ENCODE data around the gene COPB2. TPM values are rescaled to one million over a fixed set of nuclear protein-coding genes. Genes with fewer than 3 reads are reported as not detected.
"Not testable (repeated sequence)": the region's sequence is repeated elsewhere in the genome, so short reads cannot be mapped to it uniquely, and the experiment has no call there.

COPB2 gene
- total and polyA plus RNA-seq, 2 donors = 46.1 to 104 TPM

DNA sequence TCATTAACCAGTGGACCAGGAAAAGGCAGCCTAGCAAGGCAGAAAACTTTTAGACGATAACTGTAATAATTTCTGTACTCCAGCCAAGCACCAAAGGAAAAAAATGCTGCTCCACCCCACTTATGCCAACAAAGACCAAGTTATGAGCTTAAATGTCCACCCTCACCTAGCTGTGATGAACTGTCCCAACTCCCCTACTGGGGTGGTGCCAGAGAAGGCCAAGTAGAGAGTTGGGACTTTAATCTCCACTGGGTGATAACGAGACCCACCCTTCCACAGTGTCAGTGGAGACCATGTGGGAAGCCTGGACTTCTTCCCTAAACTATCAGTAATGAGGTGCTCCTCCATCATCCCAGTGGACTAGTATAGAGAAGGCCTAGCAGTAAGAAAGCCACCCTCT lies 33.8 kb upstream of the COPB2 start:
- Histone ChIP-seq H3K9me3 (ENCODE audit: control insufficient read depth in 2 of 2, insufficient read depth in 1 of 2, low read length in 1 of 2) (no peaks in the 10 kb centered on the region), H3K4me3 (ENCODE audit: low read length in 2 of 2) (no peak overlapping the region), H3K27ac (ENCODE audit: low read depth in 1 of 2, low read length in 1 of 2) (no peak overlapping the region), H3K4me1 (ENCODE audit: control insufficient read depth in 2 of 2, insufficient read depth in 2 of 2, low read length in 2 of 2) (no peaks in the 10 kb centered on the region), H3K27me3 (ENCODE audit: control insufficient read depth in 2 of 2, insufficient read depth in 1 of 2, low read length in 1 of 2) (no peaks in the 10 kb centered on the region), H3K36me3 (ENCODE audit: control insufficient read depth in 2 of 2, insufficient read depth in 2 of 2, low read length in 1 of 2) (no peaks in the 10 kb centered on the region)
- DNase-seq (ENCODE audit: low read depth in 6 of 9, low spot score in 9 of 9) = no peak
- 95% methylated on average over 2 of the region's 2 CpGs for WGBS

GRCh38 chr3:139421460-139421859 lies 32.0 kb upstream of the COPB2 start:
- H3K27me3 ChIP-seq (ENCODE audit: control insufficient read depth in 2 of 2, insufficient read depth in 1 of 2, low read length in 1 of 2) = no peaks in the 10 kb centered on the region
- H3K27ac ChIP-seq (ENCODE audit: low read depth in 1 of 2, low read length in 1 of 2) = no peak overlapping the region
- H3K4me1 ChIP-seq (ENCODE audit: control insufficient read depth in 2 of 2, insufficient read depth in 2 of 2, low read length in 2 of 2) = no peaks in the 10 kb centered on the region
- no peak overlapping the region for H3K4me3 ChIP-seq (ENCODE audit: low read length in 2 of 2)
- no peaks in the 10 kb centered on the region for H3K9me3 ChIP-seq (ENCODE audit: control insufficient read depth in 2 of 2, insufficient read depth in 1 of 2, low read length in 1 of 2)
- 98% methylated on average over 1 of the region's 1 CpG for WGBS
- no peaks in the 10 kb centered on the region for H3K36me3 ChIP-seq (ENCODE audit: control insufficient read depth in 2 of 2, insufficient read depth in 2 of 2, low read length in 1 of 2)
- no peak for DNase-seq (ENCODE audit: low read depth in 6 of 9, low spot score in 9 of 9)

GRCh38 chr3:139421040-139421439 lies 31.6 kb upstream of the COPB2 start:
- no peak for DNase-seq (ENCODE audit: low read depth in 6 of 9, low spot score in 9 of 9)
- H3K36me3 ChIP-seq (ENCODE audit: control insufficient read depth in 2 of 2, insufficient read depth in 2 of 2, low read length in 1 of 2) = no peaks in the 10 kb centered on the region
- H3K27ac ChIP-seq (ENCODE audit: low read depth in 1 of 2, low read length in 1 of 2) = no peak overlapping the region
- no peaks in the 10 kb centered on the region for H3K4me1 ChIP-seq (ENCODE audit: control insufficient read depth in 2 of 2, insufficient read depth in 2 of 2, low read length in 2 of 2)
- H3K27me3 ChIP-seq (ENCODE audit: control insufficient read depth in 2 of 2, insufficient read depth in 1 of 2, low read length in 1 of 2) = no peaks in the 10 kb centered on the region
- H3K4me3 ChIP-seq (ENCODE audit: low read length in 2 of 2) = no peak overlapping the region
- no peaks in the 10 kb centered on the region for H3K9me3 ChIP-seq (ENCODE audit: control insufficient read depth in 2 of 2, insufficient read depth in 1 of 2, low read length in 1 of 2)
- 84% methylated on average over 1 of the region's 1 CpG for WGBS

- Histone ChIP-seq H3K9me3 (ENCODE audit: control insufficient read depth in 2 of 2, insufficient read depth in 1 of 2, low read length in 1 of 2) (no peaks in the 10 kb centered on the region), H3K27ac (ENCODE audit: low read depth in 1 of 2, low read length in 1 of 2) (no peak overlapping the region), H3K27me3 (ENCODE audit: control insufficient read depth in 2 of 2, insufficient read depth in 1 of 2, low read length in 1 of 2) (no peaks in the 10 kb centered on the region), H3K36me3 (ENCODE audit: control insufficient read depth in 2 of 2, insufficient read depth in 2 of 2, low read length in 1 of 2) (no peaks in the 10 kb centered on the region), H3K4me1 (ENCODE audit: control insufficient read depth in 2 of 2, insufficient read depth in 2 of 2, low read length in 2 of 2) (no peaks in the 10 kb centered on the region), H3K4me3 (ENCODE audit: low read length in 2 of 2) (no peak overlapping the region)
- WGBS = 94% methylated on average over 2 of the region's 2 CpGs
- no peak for DNase-seq (ENCODE audit: low read depth in 6 of 9, low spot score in 9 of 9)
Observed at GRCh38 chr3:139418144-139418543, 28.7 kb upstream of the COPB2 start.

DNA sequence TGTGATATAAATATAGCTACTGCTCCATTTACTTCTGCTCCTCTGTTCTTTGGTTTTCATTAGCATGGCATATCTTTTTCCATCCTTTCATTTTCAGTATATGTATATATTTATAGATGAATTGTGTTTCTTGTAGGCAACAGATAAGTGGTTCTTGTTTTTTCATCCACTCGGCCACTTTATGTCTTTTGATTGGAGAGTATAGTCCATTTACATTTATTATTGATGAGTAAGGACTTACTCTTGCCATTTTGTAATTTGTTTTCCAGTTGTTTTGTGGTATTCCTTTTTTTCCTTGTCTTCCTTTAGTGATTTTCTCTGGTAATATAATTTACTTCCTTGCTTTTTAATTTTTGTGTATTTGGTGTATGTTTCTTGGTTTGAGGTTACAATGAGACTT lies 26.8 kb upstream of the COPB2 start:
- no peak overlapping the region for H3K27ac ChIP-seq (ENCODE audit: low read depth in 1 of 2, low read length in 1 of 2)
- H3K27me3 ChIP-seq (ENCODE audit: control insufficient read depth in 2 of 2, insufficient read depth in 1 of 2, low read length in 1 of 2) = no peaks in the 10 kb centered on the region
- no peak for DNase-seq (ENCODE audit: low read depth in 6 of 9, low spot score in 9 of 9)
- H3K4me1 ChIP-seq (ENCODE audit: control insufficient read depth in 2 of 2, insufficient read depth in 2 of 2, low read length in 2 of 2) = no peaks in the 10 kb centered on the region
- WGBS = 96% methylated on average over 1 of the region's 1 CpG
- no peak overlapping the region for H3K4me3 ChIP-seq (ENCODE audit: low read length in 2 of 2)
- no peaks in the 10 kb centered on the region for H3K36me3 ChIP-seq (ENCODE audit: control insufficient read depth in 2 of 2, insufficient read depth in 2 of 2, low read length in 1 of 2)
- H3K9me3 ChIP-seq (ENCODE audit: control insufficient read depth in 2 of 2, insufficient read depth in 1 of 2, low read length in 1 of 2) = no peaks in the 10 kb centered on the region

DNA sequence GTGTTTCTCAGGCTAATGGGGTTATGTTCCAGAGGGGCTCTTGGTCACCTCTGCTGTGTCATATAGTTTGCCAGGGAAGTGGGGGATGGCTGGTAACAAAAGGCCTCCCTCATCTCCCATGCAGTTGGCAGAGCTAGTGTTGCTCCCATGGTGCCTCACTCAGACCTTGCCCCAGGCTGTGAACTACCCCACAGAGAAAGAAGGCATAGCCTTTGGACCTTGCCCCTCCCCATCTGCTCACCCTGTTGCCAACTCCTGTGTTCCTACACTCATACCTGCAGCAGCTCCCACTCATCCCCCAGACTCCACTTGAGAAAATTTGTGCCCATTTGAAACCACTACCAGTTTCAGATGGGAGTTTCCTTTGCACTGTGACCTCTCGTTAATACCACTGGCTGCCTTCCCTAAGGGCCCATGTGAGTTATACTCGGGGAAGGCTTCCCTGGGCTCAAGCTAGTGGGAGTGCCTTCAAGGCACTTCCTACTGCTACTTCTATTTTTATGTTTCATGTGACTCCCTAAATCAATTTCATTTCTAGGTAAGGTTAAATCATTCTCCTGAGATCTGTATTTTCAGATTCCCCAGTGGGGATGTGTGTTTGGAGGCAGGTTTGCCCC lies 25.3 kb upstream of the COPB2 start:
- 91% methylated on average over 2 of the region's 2 CpGs for WGBS
- Histone ChIP-seq H3K4me3 (ENCODE audit: low read length in 2 of 2) (no peak overlapping the region), H3K9me3 (ENCODE audit: control insufficient read depth in 2 of 2, insufficient read depth in 1 of 2, low read length in 1 of 2) (no peaks in the 10 kb centered on the region), H3K27me3 (ENCODE audit: control insufficient read depth in 2 of 2, insufficient read depth in 1 of 2, low read length in 1 of 2) (no peaks in the 10 kb centered on the region), H3K36me3 (ENCODE audit: control insufficient read depth in 2 of 2, insufficient read depth in 2 of 2, low read length in 1 of 2) (no peaks in the 10 kb centered on the region), H3K4me1 (ENCODE audit: control insufficient read depth in 2 of 2, insufficient read depth in 2 of 2, low read length in 2 of 2) (no peaks in the 10 kb centered on the region), H3K27ac (ENCODE audit: low read depth in 1 of 2, low read length in 1 of 2) (no peak overlapping the region)
- DNase-seq (ENCODE audit: low read depth in 6 of 9, low spot score in 9 of 9) = no peak

GRCh38 chr3:139412891-139413290 lies 23.4 kb upstream of the COPB2 start:
- H3K27ac ChIP-seq (ENCODE audit: low read depth in 1 of 2, low read length in 1 of 2); H3K4me3 ChIP-seq (ENCODE audit: low read length in 2 of 2); H3K36me3 ChIP-seq (ENCODE audit: control insufficient read depth in 2 of 2, insufficient read depth in 2 of 2, low read length in 1 of 2); H3K27me3 ChIP-seq (ENCODE audit: control insufficient read depth in 2 of 2, insufficient read depth in 1 of 2, low read length in 1 of 2); DNase-seq (ENCODE audit: low read depth in 6 of 9, low spot score in 9 of 9); H3K9me3 ChIP-seq (ENCODE audit: control insufficient read depth in 2 of 2, insufficient read depth in 1 of 2, low read length in 1 of 2); H3K4me1 ChIP-seq (ENCODE audit: control insufficient read depth in 2 of 2, insufficient read depth in 2 of 2, low read length in 2 of 2): not testable (repeated sequence)

GRCh38 chr3:139401155-139401554 lies 11.7 kb upstream of the COPB2 start:
- not testable (repeated sequence) for H3K4me3 ChIP-seq (ENCODE audit: low read length in 2 of 2); H3K9me3 ChIP-seq (ENCODE audit: control insufficient read depth in 2 of 2, insufficient read depth in 1 of 2, low read length in 1 of 2); H3K4me1 ChIP-seq (ENCODE audit: control insufficient read depth in 2 of 2, insufficient read depth in 2 of 2, low read length in 2 of 2); H3K27ac ChIP-seq (ENCODE audit: low read depth in 1 of 2, low read length in 1 of 2); H3K27me3 ChIP-seq (ENCODE audit: control insufficient read depth in 2 of 2, insufficient read depth in 1 of 2, low read length in 1 of 2); H3K36me3 ChIP-seq (ENCODE audit: control insufficient read depth in 2 of 2, insufficient read depth in 2 of 2, low read length in 1 of 2); DNase-seq (ENCODE audit: low read depth in 6 of 9, low spot score in 9 of 9)
- 95% methylated on average over 2 of the region's 2 CpGs for WGBS

DNA sequence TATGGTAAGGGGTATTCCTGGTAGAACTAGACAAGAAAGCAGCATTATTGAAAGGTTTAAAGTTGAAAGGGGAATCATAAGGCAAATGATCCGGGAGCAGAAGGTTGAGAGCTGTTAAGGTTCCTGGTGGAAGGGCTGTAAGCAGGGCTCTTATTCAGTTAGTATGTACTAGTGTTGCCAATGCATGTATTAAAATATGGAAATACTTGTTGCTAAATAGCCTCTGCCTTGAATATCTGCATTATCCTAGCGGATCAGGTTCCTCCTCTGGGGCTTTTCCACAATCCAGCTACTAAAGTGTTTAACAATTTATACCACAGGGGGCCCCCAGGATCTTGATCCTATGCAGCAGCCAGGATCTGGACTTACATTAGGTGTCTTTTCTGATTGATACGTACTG lies 7.3 kb upstream of the COPB2 start:
- Histone ChIP-seq H3K4me3 (ENCODE audit: low read length in 2 of 2) (no peak overlapping the region), H3K27ac (ENCODE audit: low read depth in 1 of 2, low read length in 1 of 2) (no peak overlapping the region), H3K9me3 (ENCODE audit: control insufficient read depth in 2 of 2, insufficient read depth in 1 of 2, low read length in 1 of 2) (no peaks in the 10 kb centered on the region), H3K27me3 (ENCODE audit: control insufficient read depth in 2 of 2, insufficient read depth in 1 of 2, low read length in 1 of 2) (no peaks in the 10 kb centered on the region), H3K4me1 (ENCODE audit: control insufficient read depth in 2 of 2, insufficient read depth in 2 of 2, low read length in 2 of 2) (no peaks in the 10 kb centered on the region), H3K36me3 (ENCODE audit: control insufficient read depth in 2 of 2, insufficient read depth in 2 of 2, low read length in 1 of 2) (no peaks in the 10 kb centered on the region)
- DNase-seq (ENCODE audit: low read depth in 6 of 9, low spot score in 9 of 9) = no peak
- 94% methylated on average over 3 of the region's 3 CpGs for WGBS

DNA sequence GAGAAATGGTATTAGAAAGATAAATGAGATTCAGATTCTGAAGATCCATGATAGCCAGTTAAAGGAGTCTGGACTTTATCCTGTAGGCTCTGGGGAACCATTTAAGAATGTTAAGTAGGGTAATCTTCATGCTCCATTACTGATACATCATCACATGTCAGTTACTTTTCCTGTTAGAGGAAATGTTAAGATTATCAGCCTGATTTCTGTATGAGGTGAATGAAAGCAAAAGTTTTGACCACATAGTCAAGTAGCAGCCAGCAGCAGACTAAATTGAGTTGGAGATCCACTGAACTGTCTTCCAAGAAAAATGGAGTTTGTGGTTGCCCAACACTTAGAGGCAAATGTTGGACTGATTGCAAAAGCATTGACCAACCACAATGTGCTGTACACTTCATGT lies 4.7 kb upstream of the COPB2 start:
- no peak overlapping the region for H3K4me3 ChIP-seq (ENCODE audit: low read length in 2 of 2)
- H3K4me1 ChIP-seq (ENCODE audit: control insufficient read depth in 2 of 2, insufficient read depth in 2 of 2, low read length in 2 of 2) = peaks cover 0 to 5% of the 10 kb centered on the region in 2 donors
- H3K27me3 ChIP-seq (ENCODE audit: control insufficient read depth in 2 of 2, insufficient read depth in 1 of 2, low read length in 1 of 2) = no peaks in the 10 kb centered on the region
- H3K27ac ChIP-seq (ENCODE audit: low read depth in 1 of 2, low read length in 1 of 2) = no peak overlapping the region
- no peaks in the 10 kb centered on the region for H3K36me3 ChIP-seq (ENCODE audit: control insufficient read depth in 2 of 2, insufficient read depth in 2 of 2, low read length in 1 of 2)
- no peak for DNase-seq (ENCODE audit: low read depth in 6 of 9, low spot score in 9 of 9)
- H3K9me3 ChIP-seq (ENCODE audit: control insufficient read depth in 2 of 2, insufficient read depth in 1 of 2, low read length in 1 of 2) = peaks cover 0 to 3% of the 10 kb centered on the region in 2 donors

All from thymus (tissue), 11 donors.